HepG2 (cell line): ENCODE data around the gene BCAS1. TPM values are rescaled to one million over a fixed set of nuclear protein-coding genes. Genes with fewer than 3 reads are reported as not detected.

Source experiments
- AGO1 ChIP-seq: fragments of 200-400 bp; formaldehyde crosslinking; IDR thresholded peaks from 2 replicates; pipeline ENCODE4 v1.6.1; 2017; ENCODE audit warnings: mild to moderate bottlenecking, low read depth, low read length, moderate library complexity; ENCODE audit not compliant: poor library complexity, severe bottlenecking
- KLF6 ChIP-seq: IDR thresholded peaks from 2 replicates; pipeline ENCODE4 v1.8.0; 2016; ENCODE audit warnings: missing biosample characterization, missing genetic modification reagents
- SP4 ChIP-seq: sonication (generic); formaldehyde crosslinking; IDR thresholded peaks from 2 replicates; pipeline ENCODE4 v1.8.1; 2023; ENCODE audit warnings: mild to moderate bottlenecking, missing genetic modification reagents
- SRSF1 ChIP-seq: fragments of 200-400 bp; formaldehyde crosslinking; optimal IDR thresholded peaks from 2 replicates; pipeline ENCODE3; 2017; ENCODE audit warnings: mild to moderate bottlenecking, low read depth, low read length, moderate library complexity
- UBTF ChIP-seq: sonication (generic); formaldehyde crosslinking; IDR thresholded peaks from 2 replicates; pipeline ENCODE4 v1.4.0; 2020; ENCODE audit warnings: mild to moderate bottlenecking, missing genetic modification reagents
- ZNF335 ChIP-seq: sonication (generic); formaldehyde crosslinking; IDR thresholded peaks from 2 replicates; pipeline ENCODE4 v1.4.0; 2020; ENCODE audit warnings: missing genetic modification reagents
- polyA plus RNA-seq, 8 experiments: library from polyadenylated mRNA; depleted of rRNA in 3 of 8; stranded (reverse) in 7 of 8; unstranded in 1 of 8; fragments of >200 nt; fragmentation: Illumina TruSeq in 4 of 8; extraction: Trizol in 4 of 8; gene quantifications; 2 replicates each; pipeline versions ENCODE4 v1.2.1 to v1.2.3, GENCODE V29; 2011 to 2016; ENCODE audit warnings: low read depth in 4 of 8, missing spikeins in 1 of 8, mixed read lengths in 1 of 8; ENCODE audit not compliant: insufficient read depth in 1 of 8
- total RNA-seq, 5 experiments: library from RNA; depleted of rRNA; stranded (reverse); fragments of >200 nt; fragmentation: Illumina TruSeq; extraction: Trizol; gene quantifications; 2 replicates each; pipeline ENCODE4 v1.2.3, GENCODE V29; 2016; ENCODE audit warnings: low read depth in 1 of 5
- TF ChIP-seq, protein P1 (sequence below): sonication (generic); formaldehyde crosslinking; IDR thresholded peaks from 2 replicates; pipeline ENCODE4 v1.9.0; 2021; ENCODE audit warnings: missing genetic modification reagents, borderline replicate concordance
- TF ChIP-seq, protein P2 (sequence below): sonication (generic); formaldehyde crosslinking; IDR thresholded peaks from 2 replicates; pipeline ENCODE4 v1.5.0; 2020; ENCODE audit warnings: mild to moderate bottlenecking, missing genetic modification reagents

Gene BCAS1
- total and polyA plus RNA-seq, 2 of the 13 experiments (the other 11 are each of a cell fraction or from before 2014, with no cell fraction given), result 0.55 to 0.91 TPM

DNA sequence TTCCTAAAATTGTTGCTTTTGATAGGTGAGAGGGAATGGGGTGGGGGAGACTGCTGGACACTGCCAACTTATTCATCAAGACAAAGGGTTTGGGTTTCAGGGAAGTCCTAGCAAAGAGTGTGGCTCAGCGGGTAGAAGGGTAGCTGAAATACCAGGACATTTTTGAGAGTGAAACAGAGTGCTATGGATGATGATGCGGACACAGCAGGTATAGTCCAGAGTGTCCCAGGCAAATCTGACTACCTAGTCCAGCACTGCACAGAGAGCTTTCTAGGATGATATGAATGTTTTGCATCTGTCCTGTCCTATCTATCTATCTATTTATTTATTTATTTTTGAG is 154.3 kb downstream of the BCAS1 start (continued):
- TF ChIP-seq, protein P1, sequence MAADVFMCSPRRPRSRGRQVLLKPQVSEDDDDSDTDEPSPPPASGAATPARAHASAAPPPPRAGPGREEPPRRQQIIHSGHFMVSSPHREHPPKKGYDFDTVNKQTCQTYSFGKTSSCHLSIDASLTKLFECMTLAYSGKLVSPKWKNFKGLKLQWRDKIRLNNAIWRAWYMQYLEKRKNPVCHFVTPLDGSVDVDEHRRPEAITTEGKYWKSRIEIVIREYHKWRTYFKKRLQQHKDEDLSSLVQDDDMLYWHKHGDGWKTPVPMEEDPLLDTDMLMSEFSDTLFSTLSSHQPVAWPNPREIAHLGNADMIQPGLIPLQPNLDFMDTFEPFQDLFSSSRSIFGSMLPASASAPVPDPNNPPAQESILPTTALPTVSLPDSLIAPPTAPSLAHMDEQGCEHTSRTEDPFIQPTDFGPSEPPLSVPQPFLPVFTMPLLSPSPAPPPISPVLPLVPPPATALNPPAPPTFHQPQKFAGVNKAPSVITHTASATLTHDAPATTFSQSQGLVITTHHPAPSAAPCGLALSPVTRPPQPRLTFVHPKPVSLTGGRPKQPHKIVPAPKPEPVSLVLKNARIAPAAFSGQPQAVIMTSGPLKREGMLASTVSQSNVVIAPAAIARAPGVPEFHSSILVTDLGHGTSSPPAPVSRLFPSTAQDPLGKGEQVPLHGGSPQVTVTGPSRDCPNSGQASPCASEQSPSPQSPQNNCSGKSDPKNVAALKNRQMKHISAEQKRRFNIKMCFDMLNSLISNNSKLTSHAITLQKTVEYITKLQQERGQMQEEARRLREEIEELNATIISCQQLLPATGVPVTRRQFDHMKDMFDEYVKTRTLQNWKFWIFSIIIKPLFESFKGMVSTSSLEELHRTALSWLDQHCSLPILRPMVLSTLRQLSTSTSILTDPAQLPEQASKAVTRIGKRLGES, result no peak
- TF ChIP-seq, protein P2, sequence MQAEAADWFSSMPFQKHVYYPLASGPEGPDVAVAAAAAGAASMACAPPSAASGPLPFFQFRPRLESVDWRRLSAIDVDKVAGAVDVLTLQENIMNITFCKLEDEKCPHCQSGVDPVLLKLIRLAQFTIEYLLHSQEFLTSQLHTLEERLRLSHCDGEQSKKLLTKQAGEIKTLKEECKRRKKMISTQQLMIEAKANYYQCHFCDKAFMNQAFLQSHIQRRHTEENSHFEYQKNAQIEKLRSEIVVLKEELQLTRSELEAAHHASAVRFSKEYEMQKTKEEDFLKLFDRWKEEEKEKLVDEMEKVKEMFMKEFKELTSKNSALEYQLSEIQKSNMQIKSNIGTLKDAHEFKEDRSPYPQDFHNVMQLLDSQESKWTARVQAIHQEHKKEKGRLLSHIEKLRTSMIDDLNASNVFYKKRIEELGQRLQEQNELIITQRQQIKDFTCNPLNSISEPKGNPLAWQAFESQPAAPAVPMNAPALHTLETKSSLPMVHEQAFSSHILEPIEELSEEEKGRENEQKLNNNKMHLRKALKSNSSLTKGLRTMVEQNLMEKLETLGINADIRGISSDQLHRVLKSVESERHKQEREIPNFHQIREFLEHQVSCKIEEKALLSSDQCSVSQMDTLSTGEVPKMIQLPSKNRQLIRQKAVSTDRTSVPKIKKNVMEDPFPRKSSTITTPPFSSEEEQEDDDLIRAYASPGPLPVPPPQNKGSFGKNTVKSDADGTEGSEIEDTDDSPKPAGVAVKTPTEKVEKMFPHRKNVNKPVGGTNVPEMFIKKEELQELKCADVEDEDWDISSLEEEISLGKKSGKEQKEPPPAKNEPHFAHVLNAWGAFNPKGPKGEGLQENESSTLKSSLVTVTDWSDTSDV (CRISPR knock-in tag), result no peak
- TF ChIP-seq ZNF335 (CRISPR knock-in tag) (no peak), UBTF (0 out of 2 replicates have a peak, but pooled peaks have one; percentile 10), KLF6 (CRISPR knock-in tag) (no peak), SRSF1 (no peak), AGO1 (no peak), SP4 (no peak)
